GM19193 (cell line): ENCODE data around the gene SDK2.

Experiments used
- POLR2A ChIP-seq: IDR thresholded peaks from 4 replicates; pipeline ENCODE4 v1.6.1; 2011; ENCODE audit not compliant: insufficient read depth, insufficient read length; ENCODE audit errors: extremely low read depth

Gene SDK2

DNA sequence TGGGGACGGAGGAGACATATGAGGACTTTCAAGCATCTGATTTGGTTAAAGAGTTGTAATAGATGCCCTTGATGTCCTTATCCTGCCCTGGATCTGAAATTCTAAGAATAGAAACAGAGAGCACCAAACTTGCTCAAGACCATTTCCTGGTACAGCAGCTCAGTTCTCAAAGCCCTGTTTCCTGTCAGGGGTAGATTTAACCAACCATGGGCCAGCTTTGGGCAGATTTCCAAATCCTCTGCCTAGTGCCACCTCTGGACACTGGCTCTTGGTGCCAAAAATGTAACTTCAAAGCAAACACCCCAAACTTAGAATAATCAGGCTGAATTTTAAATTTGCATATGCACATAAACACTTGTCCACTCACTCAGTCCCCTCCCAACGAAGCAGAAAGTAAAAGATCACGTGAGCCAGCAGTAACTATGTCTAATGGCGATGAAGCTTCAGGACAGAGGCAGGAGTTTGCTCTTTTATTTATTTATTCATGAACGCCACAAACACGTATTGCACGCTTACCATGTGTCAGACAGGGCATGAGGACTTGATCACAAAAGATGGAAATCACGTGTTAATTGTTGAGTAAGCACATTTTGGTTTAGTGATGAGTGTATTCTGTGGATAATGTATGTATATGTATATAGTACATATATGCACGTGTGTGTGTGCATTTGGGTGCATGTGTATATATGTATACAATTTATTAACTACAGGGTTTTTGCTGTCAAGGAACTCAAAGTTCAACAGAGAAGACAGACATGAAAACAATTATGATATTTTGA lies 23.1 kb upstream of the SDK2 start:
- no peak for TF ChIP-seq POLR2A

DNA sequence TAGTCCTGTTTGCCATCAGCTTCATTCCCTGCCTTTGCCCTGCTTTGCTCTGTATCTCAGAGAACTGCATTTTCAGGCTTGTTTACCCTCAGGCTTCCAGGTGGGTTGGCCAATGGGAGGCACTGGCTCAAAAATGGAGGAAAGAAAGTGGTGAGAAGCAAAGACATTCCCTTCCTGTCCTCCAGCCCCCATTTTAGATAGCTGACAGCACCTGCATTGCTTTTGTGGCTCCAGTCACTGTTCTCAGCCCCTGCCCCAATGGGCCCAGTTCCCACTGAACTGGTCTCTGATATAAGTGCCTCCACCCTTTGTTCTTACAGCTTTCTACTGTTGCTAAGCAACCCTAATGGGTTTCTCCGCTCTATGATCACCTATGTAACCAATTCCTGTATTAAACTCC lies 19.4 kb upstream of the SDK2 start:
- no peak for TF ChIP-seq POLR2A

DNA sequence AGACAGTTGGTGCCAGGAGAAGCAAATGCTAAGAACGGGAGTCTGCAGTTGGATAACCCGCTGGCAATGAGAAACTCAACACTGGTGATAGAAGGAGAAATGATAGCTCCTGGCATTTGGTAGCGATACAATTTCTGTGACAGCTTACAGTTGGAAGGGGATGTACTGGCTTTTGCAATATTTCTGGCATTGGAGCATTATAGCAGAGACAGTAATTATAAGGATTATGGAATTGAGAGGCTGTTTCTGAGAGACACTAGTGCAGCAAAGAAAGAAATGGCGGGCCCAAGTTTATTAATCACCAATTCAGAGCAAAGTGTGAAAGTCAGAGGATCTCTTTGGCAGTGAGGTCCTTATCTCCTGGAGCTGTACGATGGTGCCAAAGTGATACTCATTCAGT lies 16.1 kb upstream of the SDK2 start:
- TF ChIP-seq POLR2A: no peak

DNA sequence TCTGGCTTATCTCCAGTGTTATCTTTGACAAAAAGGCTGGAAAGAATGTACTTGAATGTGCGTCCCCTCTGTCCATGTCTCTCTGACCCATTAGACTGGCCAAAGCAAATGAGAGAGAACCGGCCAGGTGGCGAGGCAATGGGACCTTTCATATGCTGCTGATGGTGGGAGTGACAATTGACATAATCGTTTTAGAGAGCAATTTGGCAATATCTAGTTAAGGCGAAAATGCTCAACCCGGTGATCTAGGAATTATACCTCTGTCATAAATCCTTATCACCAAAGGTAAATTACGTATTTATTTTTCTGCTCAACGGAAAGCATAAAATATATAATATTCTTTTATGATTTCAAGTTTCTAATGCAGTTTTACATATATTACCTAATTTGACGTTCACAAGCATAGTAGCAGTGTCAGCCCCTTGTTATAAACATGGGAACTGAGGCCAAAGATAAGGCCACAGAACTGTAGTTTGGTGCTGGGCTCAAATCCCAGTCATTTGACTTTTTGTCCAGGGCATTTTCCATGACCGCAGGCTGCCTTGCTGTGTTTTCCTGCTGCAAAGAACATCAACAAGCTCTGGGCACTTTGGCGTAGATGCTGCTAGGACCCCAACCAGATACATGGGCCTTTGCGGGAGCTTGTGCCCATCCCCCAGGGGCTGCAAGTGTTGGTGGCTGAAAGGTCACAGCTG lies 14.7 kb upstream of the SDK2 start:
- TF ChIP-seq POLR2A: no peak

DNA sequence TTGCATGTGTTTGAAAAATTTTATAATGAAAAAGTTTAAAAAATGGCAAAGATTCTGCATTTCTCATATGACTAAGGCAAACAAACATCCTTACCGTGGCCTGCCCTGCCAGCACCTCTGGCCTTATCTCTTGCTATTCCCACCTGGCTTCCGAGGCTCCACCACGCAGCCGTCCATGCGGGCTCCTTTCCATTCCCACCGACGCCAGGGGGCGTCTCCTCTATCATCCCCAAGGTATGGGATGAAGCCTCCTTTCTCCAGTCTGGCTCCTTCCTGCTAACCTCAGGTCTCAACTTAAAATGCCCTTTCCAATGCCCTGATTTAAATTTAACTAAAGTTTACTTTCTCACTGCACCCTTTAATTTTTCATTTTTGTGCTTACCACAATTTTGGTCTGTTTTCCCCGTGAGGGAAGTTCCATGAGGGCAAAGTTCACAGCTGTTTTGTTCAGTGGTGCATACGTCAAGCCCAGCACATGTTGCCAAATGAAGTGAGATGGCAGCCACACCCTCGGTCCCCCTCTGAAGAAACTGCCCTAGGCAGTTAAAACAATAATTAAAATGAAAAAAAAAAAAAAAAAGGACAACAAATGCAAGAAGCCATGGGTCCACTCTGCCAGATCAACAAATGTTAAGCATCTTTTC lies 13.3 kb upstream of the SDK2 start:
- TF ChIP-seq POLR2A: no peak

DNA sequence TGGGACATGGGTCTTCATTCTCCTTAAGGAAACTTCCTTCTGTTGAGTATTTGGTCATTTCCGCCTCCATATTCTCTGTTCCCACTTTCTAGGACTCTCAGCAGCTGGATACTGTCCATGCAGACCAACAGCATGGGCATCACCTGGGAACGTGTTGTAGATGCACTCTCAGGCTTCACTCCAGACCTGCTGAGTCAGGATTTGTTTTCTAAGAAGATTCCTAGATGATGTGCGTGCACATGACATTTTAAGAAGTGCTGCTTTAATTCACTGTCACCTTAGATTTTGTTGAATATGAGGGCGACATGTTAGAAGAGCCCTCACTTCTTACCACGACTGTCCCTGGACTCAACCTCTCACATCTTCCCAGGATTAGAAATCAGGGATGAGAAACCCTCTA lies 10.0 kb upstream of the SDK2 start:
- no peak for TF ChIP-seq POLR2A

DNA sequence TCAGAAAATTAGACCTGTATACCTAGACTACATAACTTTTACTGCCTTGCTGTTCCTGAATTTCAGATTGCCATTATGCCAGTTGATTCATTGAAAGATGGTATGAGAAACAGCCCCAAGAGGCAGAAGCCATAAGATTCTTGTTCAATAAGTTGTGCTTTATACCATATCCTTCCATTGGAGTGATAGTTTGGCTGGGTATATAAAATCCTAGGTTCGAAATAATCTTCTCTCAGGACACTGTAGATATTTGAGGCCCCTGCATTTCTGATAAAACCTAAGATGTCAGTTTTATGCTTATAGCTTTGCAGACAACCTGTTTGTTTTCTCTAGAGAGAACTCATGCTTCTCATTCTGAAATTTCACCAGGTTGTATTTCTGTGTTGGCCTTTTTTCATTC lies 9.6 kb upstream of the SDK2 start:
- TF ChIP-seq POLR2A: no peak

DNA sequence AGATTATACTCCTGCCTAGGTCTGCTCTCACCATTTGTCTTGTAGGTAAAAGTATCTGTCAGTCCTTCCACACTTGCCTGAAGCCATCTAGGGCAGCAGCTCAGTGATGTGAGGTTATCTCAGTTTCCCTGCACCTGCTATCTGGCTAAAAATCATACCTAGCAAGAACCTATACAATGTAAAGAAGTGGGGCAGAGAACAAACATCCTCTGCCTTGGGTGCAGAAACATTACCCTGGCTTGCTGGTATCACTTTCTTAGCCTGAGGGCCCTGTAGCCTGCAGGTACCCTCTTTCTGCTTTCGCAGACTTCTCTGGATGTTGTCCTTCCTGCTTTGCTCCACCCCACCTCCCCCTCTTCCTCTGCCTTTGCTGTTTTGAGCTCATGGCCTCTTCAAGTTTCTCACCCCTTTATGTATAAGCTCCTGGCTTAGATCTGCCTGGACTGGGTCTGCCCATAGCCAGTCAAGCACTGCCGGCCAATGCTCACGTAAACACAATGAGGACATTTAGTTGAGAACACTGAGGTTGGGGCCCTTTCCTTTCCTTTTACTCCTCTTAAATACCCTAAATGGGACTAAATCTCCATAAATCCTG lies 8.7 kb upstream of the SDK2 start:
- TF ChIP-seq POLR2A: no peak

DNA sequence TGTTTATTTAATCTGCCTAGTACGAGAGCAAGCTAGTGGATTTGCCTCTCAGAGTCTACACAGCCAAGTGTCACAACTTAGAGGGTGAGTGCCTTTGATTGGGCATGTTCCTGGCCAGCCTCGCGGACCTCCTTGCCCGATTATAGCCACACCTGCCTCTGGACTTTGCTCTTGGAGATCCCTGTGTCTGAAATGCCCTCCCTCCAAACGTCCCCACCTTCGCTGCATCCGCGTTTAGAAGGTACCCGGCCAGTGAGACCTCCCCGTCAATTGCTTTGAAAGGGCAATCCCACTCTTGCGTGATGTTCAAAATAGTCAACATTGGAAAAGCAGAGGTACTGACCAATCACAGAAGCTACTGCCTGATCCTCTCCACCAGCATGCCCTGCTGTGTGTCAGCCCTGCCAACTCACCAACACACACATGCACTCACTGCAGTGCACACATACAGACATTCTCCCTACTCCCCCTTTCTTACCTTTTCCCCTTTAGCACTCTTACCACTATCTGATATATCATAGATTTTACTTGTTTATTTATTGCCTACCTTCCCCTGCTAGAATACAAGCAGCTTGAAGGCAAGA lies 6.5 kb upstream of the SDK2 start:
- no peak for TF ChIP-seq POLR2A

DNA sequence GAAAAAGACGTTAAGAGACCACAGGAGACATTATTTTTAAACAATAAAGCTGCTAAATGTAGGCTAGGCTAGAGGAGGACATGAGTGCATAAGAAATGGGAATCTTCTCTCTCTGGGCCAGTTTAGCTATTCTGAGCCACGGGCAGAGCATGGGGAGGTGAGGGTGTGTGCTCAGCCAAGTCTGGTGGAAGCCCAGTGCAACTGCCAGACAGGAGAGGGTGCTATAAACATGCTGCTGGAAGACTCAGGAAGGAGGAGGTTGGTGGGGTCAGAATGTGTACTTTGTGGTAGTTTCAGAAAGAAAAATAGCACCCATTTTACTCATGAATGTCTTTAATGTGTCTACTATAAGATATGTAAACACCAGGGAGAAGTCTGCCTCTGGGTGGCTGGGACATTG lies 5.9 kb upstream of the SDK2 start:
- no peak for TF ChIP-seq POLR2A

DNA sequence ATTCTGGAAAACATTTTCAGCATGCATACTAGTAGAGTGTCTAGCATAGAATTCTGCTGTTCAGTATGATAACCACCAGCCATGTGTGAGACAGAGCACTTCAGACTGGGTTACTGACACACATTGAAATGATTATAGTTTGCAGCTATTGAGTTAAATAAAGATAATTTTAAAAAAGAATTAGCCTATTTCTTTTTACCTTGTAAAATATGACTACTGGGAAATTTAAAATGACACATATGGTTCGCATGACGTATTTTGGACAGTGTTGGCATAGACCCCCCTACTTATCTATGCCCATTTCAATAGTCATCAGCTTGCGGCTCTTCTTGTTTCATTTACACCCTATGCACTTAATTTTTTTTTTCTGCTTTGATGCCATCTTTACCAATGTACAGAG lies 4.7 kb upstream of the SDK2 start:
- TF ChIP-seq POLR2A: no peak

DNA sequence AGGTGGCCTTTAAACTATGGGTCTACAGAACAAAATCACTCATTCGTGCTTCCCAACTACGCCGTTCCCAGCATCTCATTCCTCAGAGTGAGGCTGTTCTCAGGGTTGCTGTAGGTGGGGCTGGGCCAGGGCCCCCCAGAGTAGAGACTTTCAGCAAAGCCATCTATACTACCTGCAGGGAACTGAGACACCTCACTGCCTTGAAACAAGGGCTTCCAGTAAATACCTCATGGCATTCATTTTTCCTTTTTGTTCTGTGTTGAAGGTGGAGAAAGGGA lies 4.2 kb upstream of the SDK2 start:
- TF ChIP-seq POLR2A: no peak

DNA sequence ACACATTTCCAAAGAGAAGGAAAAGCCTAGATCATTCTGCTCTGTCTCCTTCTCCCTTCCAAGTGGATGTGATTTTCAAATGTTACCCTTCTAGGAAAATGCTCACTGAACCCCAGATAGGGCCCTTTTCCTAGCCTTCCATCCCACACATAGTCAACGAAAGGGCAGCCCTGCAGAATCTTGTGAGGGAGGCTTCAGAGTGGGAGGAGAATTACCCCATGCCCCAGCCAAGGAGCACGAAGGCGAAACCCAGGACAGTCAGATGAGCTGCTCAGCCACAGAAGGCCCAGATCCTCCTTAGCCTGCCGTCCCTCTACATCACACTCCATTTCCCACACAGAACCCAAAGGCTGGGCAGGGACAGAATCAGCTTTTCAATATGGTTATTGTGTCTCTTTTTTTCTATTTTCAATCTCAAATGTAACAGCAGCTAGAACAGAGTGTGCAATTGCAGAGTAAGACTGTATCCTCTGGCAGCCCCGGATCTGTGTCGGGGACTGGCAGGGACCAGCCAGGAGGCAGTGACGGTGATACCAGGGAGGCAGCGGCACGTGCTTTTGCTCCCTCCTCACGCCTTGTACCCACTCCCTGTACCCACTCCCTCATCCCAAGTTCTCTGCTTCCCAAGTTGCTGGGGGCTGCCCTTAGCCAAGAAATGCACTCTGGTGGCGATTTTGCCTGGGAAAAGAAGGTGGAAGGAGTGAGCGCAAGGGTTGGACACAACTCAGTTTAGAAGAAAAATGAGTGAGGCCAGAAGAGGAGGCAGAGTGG lies 3.7 kb upstream of the SDK2 start:
- no peak for TF ChIP-seq POLR2A

DNA sequence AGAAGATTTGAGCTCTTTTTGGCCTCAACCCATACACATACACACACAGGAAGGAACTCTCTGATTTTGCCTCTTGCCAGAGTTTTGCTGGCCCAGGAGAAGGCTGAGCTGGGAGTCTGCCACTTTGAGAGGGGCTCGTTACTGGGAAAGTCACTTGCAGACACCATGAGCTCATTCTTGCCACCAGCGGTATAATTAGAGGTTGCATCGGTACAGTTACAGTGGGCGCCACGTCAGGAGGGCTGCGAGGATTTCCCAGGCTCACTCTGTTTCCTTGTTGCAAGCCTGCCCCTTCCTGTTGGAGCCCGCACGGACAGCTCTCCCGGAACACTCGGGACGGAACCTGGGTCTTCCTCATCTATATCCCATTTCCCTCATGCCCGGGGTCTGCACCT lies 3.1 kb upstream of the SDK2 start:
- TF ChIP-seq POLR2A: no peak
